Dedifferentiated amniotic fluid mesenchymal stem cell (primary cell): ENCODE measurements around the gene SPACA4.
"Not testable (repeated sequence)": the region's sequence is repeated elsewhere in the genome, so short reads cannot be mapped to it uniquely, and the experiment has no call there.

Experiments
- DNase-seq: peaks from one replicate; pipeline ENCODE4 v3.0.0-alpha.2; 2016; ENCODE audit errors: extremely low spot score

SPACA4 gene, protein sequence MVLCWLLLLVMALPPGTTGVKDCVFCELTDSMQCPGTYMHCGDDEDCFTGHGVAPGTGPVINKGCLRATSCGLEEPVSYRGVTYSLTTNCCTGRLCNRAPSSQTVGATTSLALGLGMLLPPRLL

DNA sequence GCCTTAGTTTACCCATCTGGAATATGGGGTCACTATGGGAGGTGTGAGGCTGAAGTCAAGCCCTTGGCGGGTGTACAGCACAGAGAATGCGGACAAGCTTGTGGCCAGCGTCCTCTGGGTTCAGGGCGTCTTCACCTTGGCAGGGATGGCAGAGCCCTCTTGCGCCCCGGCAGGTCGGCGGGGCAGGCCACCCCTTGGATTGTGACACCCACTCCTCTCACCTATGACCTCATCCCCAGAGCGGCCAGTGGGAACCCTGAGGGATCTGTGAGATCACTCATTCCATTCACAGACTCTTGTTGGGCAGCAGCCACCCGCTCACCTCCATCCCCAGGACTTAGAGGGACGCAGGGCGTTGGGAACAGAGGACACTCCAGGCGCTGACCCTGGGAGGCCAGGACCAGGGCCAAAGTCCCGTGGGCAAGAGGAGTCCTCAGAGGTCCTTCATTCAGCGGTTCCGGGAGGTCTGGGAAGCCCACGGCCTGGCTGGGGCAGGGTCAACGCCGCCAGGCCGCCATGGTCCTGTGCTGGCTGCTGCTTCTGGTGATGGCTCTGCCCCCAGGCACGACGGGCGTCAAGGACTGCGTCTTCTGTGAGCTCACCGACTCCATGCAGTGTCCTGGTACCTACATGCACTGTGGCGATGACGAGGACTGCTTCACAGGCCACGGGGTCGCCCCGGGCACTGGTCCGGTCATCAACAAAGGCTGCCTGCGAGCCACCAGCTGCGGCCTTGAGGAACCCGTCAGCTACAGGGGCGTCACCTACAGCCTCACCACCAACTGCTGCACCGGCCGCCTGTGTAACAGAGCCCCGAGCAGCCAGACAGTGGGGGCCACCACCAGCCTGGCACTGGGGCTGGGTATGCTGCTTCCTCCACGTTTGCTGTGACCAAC, at the start of gene SPACA4:
Gene SPACA4 (plus strand): TSS at position 280 of the 896 bp plus-strand sequence. CDS start 237 bp downstream, at position 517.
- no peak for DNase-seq

DNA sequence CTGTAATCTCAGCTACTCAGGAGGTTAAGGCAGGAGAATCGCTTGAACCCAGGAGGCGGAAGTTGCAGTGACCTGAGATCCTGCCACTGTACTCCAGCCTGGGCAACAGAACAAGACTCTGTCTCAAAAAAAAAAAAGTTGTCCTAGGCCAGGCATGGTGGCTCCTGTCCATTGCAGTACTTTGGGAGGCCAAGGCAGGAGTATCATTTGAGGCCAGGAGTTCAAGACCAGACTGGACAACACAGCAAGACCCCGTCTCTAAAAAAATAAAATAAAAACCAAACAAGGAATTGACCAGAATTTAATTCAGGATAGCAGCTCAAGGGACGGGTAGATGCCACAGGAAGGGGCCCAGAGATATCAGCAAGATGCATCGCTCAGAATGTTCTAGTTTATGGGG, 49.7 kb upstream of the SPACA4 start:
- no peak for DNase-seq

DNA sequence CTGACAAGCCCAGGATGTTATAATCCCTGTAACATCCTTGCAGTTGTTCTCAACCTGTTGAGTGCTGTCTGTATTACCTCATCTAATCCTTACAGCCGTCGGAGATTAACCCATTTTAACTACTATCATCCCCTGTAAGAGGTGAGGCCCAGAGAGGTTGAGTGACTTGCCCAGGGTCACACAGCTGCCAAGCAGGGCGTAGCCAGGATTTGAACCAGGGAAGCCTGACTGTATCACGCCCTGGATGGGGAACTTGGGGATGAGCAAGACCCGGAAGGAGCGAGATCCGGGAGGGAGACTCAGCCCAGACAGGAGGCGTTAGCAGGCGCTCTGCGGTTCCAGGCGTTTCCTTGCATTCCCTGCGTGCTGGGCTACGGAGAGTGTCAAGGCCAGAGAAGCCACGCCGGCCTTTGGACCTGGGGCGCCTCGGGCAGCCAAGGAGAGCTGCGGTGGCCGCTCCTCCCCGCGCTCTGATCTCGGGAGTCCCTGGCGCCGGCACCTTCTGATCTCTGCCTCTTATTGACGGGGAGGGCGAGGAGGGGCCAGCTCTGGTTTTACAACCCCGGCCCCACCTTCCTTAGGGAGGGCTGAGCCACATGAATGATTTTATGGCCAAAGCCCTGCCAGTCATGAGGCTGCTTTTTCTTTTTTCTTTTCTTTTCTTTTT, 48.4 kb upstream of the SPACA4 start:
- DNase-seq: no peak

DNA sequence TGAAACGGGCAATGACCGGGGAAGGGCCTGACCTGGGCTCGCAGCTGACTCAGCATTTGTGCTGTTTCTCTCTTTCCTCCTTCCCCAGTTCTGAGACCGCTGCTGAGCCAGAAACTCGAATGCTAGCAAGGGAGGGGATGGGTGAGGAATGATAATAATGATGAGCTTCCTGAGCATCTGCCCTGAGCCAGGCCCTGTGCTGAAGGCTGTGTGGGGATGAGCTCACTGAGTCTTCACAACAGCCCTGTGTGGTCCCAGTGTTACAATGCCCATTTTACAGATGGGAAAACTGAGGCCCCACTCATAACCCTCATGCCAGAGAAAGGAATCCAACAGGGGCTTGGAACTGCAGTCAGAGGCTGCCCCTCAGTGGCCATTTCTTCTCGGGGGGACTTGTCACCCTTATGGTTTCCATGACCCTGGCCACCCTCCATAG, 46.4 kb upstream of the SPACA4 start:
- DNase-seq: no peak

DNA sequence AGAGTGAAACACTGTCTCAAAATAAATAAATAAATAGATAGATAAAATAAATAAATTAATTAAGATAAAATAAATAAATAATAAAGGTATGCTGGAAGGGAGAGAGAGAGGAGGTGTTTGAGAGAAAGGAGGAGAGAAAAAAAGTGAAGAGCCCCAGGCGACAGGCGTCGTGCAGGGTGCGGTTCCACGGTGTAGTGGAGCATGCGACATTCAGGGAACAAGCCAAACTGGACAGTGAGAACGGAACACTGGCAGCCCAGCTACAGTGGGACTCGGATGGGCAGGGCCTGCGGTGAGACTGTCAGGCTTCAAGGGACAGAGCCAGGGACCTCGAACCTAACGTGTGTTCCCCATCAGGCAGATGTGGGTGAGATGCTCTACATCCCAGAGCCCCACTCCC, 45.1 kb upstream of the SPACA4 start:
- DNase-seq: no peak

DNA sequence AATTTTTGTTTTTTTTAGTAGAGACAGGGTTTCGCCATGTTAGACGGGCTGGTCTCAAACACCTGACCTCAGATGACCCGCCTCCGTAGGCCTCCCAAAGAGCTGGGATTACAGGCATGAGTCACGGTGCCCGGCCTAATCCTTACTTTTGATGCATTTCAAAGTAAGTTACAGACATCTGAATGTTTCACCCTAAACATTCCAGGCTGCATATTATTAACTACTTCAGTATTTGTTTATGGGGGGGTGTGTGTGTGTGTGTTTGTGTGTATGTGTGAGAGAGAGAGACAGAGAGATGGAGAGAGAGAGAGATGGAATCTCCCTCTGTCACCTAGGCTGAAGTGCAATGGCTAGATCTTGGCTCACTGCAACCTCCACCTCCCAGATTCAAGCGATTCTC, 41.5 kb upstream of the SPACA4 start:
- DNase-seq: no peak

DNA sequence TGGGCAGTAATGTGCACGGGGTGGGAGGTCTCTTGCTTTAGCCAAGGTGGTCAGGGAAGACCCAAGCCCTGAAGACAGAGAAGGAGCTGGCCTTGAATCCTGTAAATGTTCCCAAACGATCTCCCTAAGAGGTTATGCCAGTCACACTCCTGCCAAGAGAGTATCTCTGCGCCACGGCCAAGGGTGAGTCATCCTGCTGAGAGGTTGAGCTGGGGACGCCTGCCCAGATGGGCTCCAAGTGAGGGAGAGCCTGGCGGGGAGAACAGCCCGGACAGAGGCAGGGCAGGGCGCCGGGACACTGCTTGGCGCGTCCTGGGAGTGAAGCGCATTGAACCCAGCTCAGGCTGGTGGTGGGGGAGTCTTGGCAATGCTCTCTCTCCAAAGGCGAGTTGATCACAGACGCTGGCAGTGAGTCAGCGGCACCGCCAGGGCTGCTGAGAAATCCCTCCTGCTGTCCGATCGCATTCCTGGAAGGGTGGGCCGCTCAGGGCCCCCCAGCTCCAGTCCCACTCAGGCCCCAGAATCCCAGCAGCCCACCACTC, 38.1 kb upstream of the SPACA4 start:
- DNase-seq: peak; percentile 85

DNA sequence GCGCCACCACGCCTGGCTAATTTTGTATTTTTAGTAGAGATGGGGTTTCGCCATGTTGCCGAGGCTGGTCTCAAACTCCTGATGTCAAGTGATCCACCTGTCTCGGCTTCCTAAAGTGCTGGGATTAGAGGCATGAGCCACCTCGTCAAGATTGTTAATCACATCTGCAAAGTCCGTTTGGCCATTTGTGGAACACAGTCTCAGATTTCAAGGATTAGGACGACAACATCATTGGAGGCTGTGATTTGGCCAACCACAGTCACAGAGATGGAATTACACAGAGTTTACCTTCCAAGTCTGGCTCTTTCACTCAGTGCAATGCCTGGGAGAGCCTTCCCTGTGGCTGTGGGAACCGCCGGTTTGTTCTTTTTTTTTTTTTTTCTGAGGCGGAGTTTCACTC, 36.7 kb upstream of the SPACA4 start:
- no peak for DNase-seq

DNA sequence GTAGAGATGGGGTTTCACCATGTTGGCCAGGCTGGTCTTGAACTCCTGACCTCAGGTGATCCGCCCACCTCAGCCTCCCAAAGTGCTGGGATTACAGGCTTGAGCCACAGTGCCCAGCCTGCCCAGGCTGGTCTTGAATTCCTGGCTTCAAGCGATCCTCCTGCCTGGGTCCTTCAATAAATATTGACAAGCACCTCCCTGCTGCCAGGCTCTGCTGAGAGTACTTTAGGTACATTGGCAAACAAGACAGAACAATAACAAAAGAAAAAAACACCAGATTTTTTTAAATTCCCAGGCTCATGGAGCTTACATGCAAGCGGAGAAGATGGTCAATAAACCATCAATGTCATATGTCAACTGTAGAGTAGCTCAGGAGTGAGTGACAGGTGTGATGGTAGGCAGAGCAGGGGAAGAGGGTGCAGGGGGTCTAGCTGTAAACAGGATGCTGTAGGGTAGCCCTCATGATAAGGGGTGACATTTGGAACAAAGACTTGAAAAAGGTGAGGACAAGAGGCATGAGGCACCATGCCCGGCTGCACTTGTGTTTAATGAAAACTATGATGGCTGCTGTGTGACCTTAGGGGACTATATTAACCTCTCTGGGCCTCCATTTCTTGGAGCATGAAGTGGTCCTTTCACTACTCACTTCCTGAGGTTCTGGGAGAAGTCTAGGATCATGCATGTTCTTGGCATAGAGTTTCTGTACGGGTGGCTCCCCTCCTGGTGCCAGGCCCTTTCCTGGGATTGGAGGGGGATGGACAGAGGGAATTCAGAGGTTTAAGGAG, 35.0 kb upstream of the SPACA4 start:
- DNase-seq: no peak

DNA sequence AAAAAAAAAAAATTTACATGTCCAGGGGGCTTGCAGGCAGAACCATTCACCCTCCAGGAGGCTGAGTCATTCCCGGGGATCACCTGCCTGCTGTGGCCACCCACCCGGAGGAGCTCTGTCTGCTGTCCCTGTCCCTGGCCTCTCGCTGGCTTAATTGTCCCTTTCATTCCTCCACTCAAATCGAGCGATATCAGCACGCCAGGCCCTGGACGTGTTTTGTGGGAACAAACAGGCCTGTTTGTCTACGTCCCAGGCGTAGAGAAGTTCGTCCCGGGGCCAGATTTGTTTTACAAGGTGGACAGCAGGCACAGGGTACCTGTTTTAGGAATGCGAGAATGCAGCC, 33.4 kb upstream of the SPACA4 start:
- DNase-seq: no peak

DNA sequence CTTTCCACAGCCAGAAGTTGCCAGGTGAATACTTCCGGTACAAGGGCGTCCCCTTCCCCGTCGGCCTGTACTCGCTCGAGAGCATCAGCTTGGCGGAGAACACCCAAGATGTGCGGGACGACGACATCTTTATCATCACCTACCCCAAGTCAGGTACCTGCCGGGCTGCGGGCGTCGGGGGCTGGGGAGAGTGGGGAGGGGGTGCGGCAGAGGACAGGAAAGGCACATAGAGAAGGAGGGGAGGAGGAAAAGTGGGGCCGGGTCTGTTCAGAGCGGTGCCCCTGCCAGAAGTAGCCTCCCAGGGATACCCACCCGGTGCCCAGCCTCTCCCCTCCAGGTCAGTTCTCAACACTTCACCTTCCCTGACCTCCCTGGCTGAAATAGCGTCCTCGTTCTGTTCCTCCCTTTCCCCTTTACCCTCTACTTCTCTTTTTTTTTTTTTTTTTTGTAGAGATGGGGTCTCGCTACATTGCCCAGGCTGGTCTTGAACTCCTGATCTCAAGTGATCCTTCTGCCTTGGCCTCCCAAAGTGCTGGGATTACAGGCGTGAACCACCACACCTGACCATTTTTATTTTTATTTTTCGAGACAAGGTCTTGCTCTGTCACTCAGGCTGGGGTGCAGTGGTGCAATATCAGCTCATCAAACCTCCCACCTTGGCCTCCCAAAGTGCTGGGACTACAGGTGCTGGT, 30.5 kb upstream of the SPACA4 start:
- no peak for DNase-seq

DNA sequence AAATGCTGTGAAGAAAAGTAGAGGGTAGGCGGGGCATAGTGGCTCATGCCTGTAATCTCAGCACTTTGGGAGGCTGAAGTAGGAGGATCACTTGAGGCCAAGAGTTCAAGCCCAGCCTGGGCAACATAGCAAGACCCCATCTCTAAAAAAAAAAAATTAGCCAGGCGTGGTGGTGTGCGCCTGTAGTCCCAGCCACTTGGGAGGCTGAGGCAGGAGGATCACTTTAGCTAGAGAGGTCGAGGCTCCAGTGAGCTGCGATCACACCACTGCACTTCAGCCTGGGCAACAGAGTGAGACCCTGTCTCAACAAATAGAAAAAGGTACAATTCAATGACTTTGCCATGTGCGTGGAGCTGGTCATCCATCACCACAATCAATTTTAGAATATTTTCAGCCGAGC, 28.6 kb upstream of the SPACA4 start:
- not testable (repeated sequence) for DNase-seq

DNA sequence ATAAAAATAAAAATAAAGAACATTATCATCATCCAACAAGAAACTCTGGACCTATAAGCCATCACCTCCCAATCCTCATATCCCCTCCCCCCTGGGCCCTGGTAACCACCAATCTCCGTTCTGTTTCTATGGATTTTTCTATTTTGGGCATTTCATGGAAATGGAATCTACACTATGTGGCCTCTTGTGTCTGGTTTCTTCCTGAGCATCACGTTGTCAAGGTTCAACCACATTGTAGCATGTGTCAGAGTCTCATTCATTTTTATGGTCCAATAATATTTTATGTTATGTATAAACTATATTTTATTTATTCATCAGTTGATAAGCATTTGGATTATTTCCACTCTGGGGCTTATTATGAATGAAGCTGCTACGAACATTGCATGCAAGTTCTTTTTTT, 27.7 kb upstream of the SPACA4 start:
- DNase-seq: no peak

DNA sequence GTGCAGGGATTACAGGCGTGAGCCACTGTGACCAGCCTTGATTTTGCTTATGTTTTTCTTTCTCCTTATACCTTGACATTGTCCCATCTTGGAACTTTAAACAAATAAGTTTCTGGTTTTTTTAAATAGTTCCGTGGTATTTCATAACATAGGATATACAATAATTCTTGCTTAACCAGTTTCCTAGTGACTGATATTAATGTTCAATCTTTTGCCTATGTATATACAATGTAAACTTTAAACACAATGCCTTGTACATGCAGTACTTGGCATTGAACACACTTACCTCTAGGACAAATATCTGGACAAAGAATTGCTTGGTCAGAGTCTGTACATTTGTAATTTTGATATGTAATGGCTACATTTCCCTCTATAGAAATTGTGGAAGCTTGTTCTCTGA, 24.4 kb upstream of the SPACA4 start:
- no peak for DNase-seq

DNA sequence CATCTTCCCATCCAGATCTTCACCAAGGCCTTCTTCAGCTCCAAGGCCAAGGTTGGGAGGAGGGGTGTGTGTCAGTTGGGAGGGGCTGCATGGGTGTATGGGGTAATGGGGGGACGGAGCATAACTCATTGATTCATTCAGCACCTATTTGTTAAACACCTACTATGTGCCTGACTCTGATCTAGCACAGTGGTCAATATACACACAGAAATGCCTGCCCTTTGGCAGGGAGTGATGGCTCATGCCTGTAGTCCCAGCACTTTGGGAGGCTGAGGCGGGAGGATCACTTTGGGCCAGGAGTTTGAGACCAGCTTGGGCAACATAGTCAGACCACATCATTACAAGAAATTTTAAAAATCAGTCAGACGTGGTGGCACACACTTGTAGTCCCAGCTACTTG, 19.2 kb upstream of the SPACA4 start:
- DNase-seq: no peak

DNA sequence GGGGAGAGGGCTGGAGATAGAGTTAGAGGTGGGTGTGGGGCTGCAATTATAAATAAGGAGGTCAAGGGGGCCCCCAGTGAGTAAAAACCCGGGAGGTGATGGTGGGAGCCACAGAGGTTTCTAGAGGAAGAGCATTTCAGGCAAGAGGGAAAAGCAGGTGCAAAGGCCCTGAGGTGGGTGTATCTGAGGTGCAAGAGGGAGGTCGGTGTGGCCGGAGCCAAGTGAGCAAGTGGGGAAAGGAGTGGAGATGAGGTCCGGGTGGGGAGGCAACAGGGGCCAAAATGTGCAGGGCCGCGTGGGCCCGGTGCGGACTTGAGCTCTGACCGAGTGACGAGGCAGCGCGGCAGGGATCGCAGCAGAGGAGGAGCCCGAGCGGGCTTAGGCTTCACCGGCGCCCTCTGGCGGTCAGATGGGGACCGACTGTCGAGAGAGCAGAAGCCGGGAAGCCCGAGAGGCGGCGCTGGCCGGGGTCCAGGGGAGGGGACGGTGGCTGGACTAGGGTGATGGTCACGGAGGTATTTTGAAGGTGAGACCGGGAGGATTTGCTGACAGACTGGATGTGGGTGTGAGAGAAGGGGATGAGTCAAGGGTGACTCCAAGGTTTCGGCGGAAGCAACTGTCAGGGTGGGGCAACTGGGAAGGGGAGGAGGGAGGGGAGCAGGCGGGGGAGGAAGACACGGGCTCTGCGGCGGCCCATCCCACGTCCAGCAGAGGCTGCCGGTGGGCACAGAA, 17.7 kb upstream of the SPACA4 start:
- peak; percentile 87 for DNase-seq

DNA sequence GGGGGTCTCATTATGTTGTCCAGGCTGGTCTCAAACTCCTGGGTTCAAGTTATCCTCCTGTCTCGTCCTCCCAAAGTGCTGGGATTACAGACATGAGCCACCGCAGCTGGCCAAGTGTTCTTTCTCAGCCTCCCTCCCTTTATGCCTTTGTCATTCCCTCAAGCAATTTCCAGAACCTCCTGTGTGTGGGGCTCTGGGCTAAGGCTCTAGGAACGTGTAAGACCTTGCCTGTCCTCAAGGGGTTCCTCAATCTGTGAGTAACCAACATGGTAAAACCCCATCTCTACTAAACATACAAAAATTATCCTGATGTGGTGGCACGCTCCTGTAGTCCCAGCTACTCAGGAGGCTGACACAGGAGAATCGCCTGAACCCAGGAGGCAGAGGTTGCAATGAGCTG, 15.5 kb upstream of the SPACA4 start:
- DNase-seq: no peak

DNA sequence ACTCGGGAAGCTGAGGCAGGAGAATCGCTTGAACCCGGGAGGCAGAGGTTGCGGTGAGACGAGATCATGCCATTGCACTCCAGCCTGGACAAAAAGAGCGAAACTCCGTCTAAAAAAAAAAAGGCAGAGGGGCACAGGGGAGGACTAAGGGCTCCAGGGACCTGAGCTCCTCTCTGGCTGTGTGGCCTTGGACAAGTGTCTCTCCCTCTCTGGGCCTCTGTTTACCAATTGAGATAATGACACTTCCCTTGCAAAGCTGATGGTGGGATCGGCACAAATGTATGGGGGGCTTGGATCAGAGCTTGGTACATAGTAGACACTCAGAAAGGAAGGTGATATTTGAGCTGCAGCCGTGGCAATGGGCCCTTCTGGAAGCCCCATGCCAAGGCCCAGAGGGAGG, 11.4 kb upstream of the SPACA4 start:
- no peak for DNase-seq

DNA sequence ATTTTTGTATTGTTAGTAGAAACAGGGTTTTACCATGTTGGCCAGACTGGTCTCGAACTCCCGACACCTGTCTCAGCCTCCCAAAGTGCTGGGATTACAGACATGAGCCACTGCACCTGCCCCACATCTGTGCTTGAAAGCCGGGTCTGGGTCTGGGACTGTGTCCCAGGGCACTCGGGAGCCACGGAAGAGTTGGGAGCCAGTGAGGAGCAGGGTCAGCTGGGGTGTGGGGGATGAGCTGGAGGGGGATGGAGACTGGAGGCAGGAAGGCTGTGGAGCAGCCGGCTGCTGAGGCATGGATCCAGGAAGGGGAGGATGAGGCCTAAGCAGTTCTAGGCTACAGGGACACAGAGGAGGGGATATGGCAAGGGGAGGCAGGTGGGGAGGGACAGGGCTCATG, 10.7 kb upstream of the SPACA4 start:
- no peak for DNase-seq

DNA sequence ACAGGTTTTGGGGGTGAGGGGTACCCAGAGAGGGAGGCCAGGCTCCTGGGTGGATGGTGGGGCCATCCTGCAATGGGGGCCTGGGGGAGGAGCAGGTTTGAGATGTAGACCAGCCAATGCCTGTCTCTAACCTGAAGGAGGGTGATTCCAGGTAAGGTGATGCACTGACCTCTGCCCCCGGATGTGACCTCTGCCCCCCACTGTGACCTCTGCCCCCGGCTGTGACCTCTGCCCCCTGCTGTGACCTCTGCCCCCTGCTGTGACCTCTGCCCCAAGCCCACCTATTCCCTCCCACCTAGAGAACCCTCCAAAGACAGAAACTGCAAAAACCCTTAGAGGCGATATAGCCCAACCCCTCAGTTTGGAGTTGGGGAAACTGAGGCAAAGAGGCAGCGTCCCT, 10.3 kb upstream of the SPACA4 start:
- DNase-seq: no peak
